ENCODE results near the gene RUSF1.

Gene RUSF1

GRCh38 chr16:31440516-31441184 lies 67.5 kb downstream of the RUSF1 start:
- no peak overlapping the region for H3K4me3 ChIP-seq (ENCODE audit: low read depth, low read length)
- TF ChIP-seq CTCF (IDR thresholded peaks at IDR 0.05; ENCODE audit: borderline replicate concordance, insufficient read depth, low read depth, low read length): no peak

GRCh38 chr16:31439519-31439918 lies 68.7 kb downstream of the RUSF1 start:
- H3K4me3 ChIP-seq (ENCODE audit: low read depth, low read length): no peak overlapping the region
- no peak for TF ChIP-seq CTCF (IDR thresholded peaks at IDR 0.05; ENCODE audit: borderline replicate concordance, insufficient read depth, low read depth, low read length)
